Breast epithelium (tissue), 4 donors: Measurements from ENCODE around the gene SIN3A. TPM values are rescaled to one million over a fixed set of nuclear protein-coding genes. Genes with fewer than 3 reads are reported as not detected.
A peak's percentile ranks its signal among the peaks of the same experiment; 100 is the strongest.

Source experiments
- DNase-seq, 2 donors: peaks; one replicate each; pipeline ENCODE4 v3.0.0-alpha.2; 2019; ENCODE audit warnings: low spot score in 2 of 2
- H3K27ac ChIP-seq, 2 donors: fragments of 200-600 bp; sonication (generic) in 1 of 2; one replicate each; pipeline ENCODE4 v1.5.1; 2016 to 2019; ENCODE audit warnings: mild to moderate bottlenecking in 1 of 2
- H3K27me3 ChIP-seq, 2 donors: fragments of 200-600 bp; sonication (generic) in 1 of 2; one replicate each; pipeline versions ENCODE4 v1.5.1 to v1.6.0; 2017 to 2019; ENCODE audit warnings: control low read depth in 1 of 2, mild to moderate bottlenecking in 1 of 2
- H3K36me3 ChIP-seq: fragments of 200-600 bp; one replicate; pipeline ENCODE4 v1.5.1; 2019
- H3K4me1 ChIP-seq, 2 donors: fragments of 200-600 bp; sonication (generic); one replicate each; pipeline ENCODE4 v1.5.1; 2016 to 2019; ENCODE audit warnings: control low read depth in 1 of 2
- H3K4me3 ChIP-seq, 3 donors: fragments of 200-600 bp; sonication (generic); 1 replicate in 2 of 3; 2 replicates in 1 of 3; pipeline ENCODE4 v1.5.1; 2016 to 2019; ENCODE audit warnings: mild to moderate bottlenecking in 3 of 3, moderate library complexity in 2 of 3
- H3K9me3 ChIP-seq, 2 donors: fragments of 200-600 bp; sonication (generic) in 1 of 2; one replicate each; pipeline ENCODE4 v1.5.1; 2016 to 2019; ENCODE audit warnings: control low read depth in 1 of 2
- CTCF ChIP-seq, 3 donors: fragments of 450-650 bp; IDR thresholded peaks; one replicate each; pipeline ENCODE4 v1.5.1; 2016 to 2017; ENCODE audit warnings: antibody characterized with exemption in 3 of 3, mild to moderate bottlenecking in 3 of 3, moderate library complexity in 3 of 3
- POLR2A ChIP-seq: fragments of 450-650 bp; IDR thresholded peaks from one replicate; pipeline ENCODE4 v1.6.1; 2016; ENCODE audit warnings: antibody characterized with exemption, mild to moderate bottlenecking, moderate library complexity
- POLR2AphosphoS5 ChIP-seq, 3 donors: sonication (generic); formaldehyde crosslinking; IDR thresholded peaks; one replicate each; pipeline ENCODE4 v1.6.1; 2017; ENCODE audit warnings: antibody characterized with exemption in 3 of 3
- intact Hi-C: fragments of 100-400 bp; cut with DNase I; formaldehyde crosslinking; loops from one replicate; pipeline ENCODE4 v1.15.1; 2023; ENCODE audit warnings: low total_unique reads
- total RNA-seq, 3 donors: library from RNA; depleted of rRNA; stranded (reverse); fragments of >200 nt; gene quantifications; one replicate each; pipeline ENCODE4 v1.1.0, GENCODE V29; 2016

SIN3A gene
- total RNA-seq, 3 donors from 2014 or later: 40.2 to 66.9 (median 49.5) TPM

DNA sequence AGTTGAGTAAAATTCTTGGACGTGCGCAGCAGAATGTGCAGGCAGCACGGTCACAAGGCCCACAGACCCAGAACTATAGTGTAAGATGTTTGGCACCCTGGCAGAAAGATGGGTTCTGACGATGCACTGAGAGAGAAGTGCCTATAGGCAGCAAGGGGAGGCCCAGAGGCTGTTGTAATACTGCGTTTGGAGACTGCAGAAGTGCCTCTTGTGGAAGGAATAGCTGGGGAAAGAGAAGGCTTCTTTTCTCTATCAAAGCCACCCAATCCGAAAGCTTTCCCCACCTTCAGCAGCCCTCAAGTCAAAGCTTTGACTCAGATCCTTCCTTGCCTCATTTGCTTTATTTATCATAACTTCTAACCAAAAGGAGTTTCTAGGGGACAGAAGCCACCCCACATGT is 5.2 kb upstream of the SIN3A start:
- TF ChIP-seq CTCF (IDR thresholded peaks at IDR 0.05) (no peak), POLR2A (no peak), POLR2AphosphoS5 (IDR thresholded peaks at IDR 0.05) (no peak)
- Histone ChIP-seq H3K27me3 (no peaks in the 10 kb centered on the region), H3K36me3 (no peaks in the 10 kb centered on the region), H3K4me1 (no peaks in the 10 kb centered on the region), H3K27ac (peak overlapping the region in 1 of 2 donors; percentile 96), H3K4me3 (peak overlapping the region in 1 of 3 donors; percentile 78), H3K9me3 (no peaks in the 10 kb centered on the region)
- no peak for DNase-seq
- intact Hi-C loops: no loop called here

GRCh38 chr15:75455982-75456531 is 4.6 kb upstream of the SIN3A start:
- no peak for DNase-seq
- H3K27me3 ChIP-seq: no peaks in the 10 kb centered on the region
- no peaks in the 10 kb centered on the region for H3K9me3 ChIP-seq
- intact Hi-C loops: no loop called here
- H3K4me1 ChIP-seq: no peaks in the 10 kb centered on the region
- H3K36me3 ChIP-seq: no peaks in the 10 kb centered on the region
- TF ChIP-seq CTCF (IDR thresholded peaks at IDR 0.05): no peak
- peak; percentile 15 to 36 (median 16) for TF ChIP-seq POLR2AphosphoS5 (IDR thresholded peaks at IDR 0.05)
- peak overlapping the region; percentile 96 to 99 for H3K27ac ChIP-seq
- H3K4me3 ChIP-seq: peak overlapping the region; percentile 78 to 94 (median 89)

GRCh38 chr15:75455424-75455981 is 4.0 kb upstream of the SIN3A start:
- H3K4me3 ChIP-seq: peak overlapping the region; percentile 78 to 94 (median 89)
- no peaks in the 10 kb centered on the region for H3K36me3 ChIP-seq
- intact Hi-C loops: no loop called here
- H3K4me1 ChIP-seq: no peaks in the 10 kb centered on the region
- no peak for TF ChIP-seq CTCF (IDR thresholded peaks at IDR 0.05)
- TF ChIP-seq POLR2AphosphoS5 (IDR thresholded peaks at IDR 0.05): peak; percentile 7 to 24 (median 8)
- peak; percentile 34 for TF ChIP-seq POLR2A
- DNase-seq: peak; percentile 86 to 90
- peak overlapping the region; percentile 96 to 99 for H3K27ac ChIP-seq
- H3K9me3 ChIP-seq: no peaks in the 10 kb centered on the region
- no peaks in the 10 kb centered on the region for H3K27me3 ChIP-seq

DNA sequence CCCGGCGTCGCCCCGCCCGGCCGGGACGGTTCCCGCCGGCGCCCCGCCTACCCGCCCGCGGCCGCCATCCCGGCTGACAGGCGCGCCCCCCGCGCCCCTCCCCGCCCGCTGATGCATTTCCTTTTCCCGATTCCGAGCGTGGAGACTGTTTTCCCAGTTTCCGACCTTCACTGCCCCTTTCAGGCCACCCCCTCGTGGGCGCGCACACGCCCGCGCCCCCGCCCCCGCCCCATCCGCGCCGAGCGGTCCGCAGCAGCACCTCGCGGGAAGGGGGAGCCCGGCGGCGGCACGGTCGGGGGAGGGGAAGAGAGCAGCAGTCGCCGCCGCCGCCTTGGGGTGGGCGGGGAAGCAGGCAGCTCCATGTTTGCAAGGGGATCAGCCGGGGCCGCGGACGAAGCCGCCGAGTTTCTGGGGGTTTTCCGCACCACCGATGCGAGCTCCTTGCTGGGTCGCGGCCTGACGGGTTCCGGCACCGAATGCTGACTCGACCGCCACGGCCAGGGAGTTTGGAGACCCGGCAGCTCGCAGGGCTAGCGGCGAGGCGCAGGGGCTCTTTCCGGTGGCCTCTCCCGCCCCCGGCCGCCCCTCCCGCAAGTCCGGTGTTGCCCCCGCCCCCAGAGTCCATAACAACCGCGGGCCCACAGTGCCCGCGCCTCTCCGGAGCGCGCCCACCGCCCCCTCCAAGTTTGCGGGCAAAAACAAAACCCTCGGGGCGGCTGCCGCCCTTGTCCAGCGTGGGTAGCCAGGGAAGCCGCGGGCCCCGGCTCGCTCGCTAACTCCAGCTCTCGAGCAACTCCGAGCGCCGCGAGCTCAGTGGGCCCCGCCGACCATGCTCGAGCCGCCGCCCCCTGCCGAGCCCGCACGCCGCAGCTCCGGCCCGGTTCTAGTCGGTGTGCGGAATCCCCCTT is 3.2 kb upstream of the SIN3A start:
- H3K4me1 ChIP-seq: no peaks in the 10 kb centered on the region
- peak in 1 of 2 donors; percentile 61 for DNase-seq
- intact Hi-C loops: no loop called here
- no peaks in the 10 kb centered on the region for H3K36me3 ChIP-seq
- H3K27me3 ChIP-seq: no peaks in the 10 kb centered on the region
- peak overlapping the region; percentile 96 to 99 for H3K27ac ChIP-seq
- peak overlapping the region; percentile 78 to 94 (median 89) for H3K4me3 ChIP-seq
- no peak for TF ChIP-seq CTCF (IDR thresholded peaks at IDR 0.05)
- no peak for TF ChIP-seq POLR2AphosphoS5 (IDR thresholded peaks at IDR 0.05)
- no peak for TF ChIP-seq POLR2A
- H3K9me3 ChIP-seq: no peaks in the 10 kb centered on the region
